ENCODE results near the gene ING3.

DNA sequence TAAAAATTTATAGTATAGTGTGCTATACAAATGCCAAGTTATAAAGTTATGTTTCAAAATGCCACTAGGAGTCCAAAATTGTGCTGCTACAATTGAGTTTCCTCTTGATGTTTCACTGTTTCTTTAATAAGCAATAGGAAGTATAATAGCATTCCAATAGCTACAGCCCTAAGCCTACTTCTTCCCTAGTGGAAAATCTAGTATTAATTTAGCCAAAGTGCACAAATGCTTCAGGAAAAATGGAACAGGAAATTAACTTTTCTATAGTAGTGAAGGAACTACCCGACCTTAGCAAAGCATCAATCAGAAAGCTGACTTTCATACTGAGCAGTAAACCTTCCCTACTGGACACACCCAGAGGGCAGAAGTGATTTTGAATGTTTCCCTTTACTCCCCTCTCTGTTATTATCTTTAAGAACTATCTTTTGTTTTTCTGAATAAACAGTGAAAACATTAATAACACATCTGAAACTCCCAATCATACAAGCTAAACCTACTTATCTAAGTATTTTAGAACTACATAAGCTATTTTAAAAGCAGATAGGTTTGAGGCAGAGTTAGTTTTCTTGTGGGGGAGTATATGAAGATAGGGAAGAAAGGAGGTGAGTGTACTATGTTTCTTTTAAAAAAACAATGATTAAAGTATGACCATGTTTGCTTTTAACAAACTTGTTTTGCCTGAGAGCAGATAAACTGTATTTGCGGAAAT, 51.6 kb downstream of the ING3 start:
- TF ChIP-seq, protein P1, sequence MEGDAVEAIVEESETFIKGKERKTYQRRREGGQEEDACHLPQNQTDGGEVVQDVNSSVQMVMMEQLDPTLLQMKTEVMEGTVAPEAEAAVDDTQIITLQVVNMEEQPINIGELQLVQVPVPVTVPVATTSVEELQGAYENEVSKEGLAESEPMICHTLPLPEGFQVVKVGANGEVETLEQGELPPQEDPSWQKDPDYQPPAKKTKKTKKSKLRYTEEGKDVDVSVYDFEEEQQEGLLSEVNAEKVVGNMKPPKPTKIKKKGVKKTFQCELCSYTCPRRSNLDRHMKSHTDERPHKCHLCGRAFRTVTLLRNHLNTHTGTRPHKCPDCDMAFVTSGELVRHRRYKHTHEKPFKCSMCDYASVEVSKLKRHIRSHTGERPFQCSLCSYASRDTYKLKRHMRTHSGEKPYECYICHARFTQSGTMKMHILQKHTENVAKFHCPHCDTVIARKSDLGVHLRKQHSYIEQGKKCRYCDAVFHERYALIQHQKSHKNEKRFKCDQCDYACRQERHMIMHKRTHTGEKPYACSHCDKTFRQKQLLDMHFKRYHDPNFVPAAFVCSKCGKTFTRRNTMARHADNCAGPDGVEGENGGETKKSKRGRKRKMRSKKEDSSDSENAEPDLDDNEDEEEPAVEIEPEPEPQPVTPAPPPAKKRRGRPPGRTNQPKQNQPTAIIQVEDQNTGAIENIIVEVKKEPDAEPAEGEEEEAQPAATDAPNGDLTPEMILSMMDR (IDR thresholded peaks at IDR 0.05; ENCODE audit: low read depth, low read length): no peak
- TF ChIP-seq EZH2phosphoT487 (IDR thresholded peaks at IDR 0.05; ENCODE audit: low read depth): no peak

All from OCI-LY3 (cell line).